Stimulated activated CD4-positive, alpha-beta T cell treated with anti-CD3 and anti-CD28 coated beads, Interleukin-12 subunit alpha, Interleukin-12 subunit beta, amount 100 ng/mL, for 48 hours (primary cell): ENCODE measurements around the gene GAGE10.
"Not testable (repeated sequence)": the region's sequence is repeated elsewhere in the genome, so short reads cannot be mapped to it uniquely, and the experiment has no call there.

Experiments
- DNase-seq, 3 donors: peaks; one replicate each; pipeline ENCODE4 v3.0.0-alpha.2; 2020; ENCODE audit warnings: low read depth in 2 of 3, low spot score in 1 of 3

Gene GAGE10

GRCh38 chrX:49322266-49322665, 18.8 kb downstream of the GAGE10 start:
- not testable (repeated sequence) for DNase-seq

DNA sequence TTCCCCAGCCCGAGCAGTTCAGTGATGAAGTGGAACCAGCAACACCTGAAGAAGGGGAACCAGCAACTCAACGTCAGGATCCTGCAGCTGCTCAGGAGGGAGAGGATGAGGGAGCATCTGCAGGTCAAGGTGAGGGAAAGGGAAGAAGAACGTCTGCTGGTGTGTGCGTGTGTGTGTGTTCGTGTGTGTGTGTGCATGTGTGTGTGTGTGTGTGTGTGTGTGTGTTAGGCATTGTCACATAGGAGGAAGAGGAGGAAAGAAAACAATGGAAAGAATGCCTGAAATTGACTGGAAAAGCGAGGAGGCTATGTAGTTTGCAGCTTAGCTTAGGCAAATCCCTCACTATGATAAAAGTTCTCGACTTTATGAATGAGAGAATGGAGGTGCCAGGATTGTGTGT, 20.3 kb downstream of the GAGE10 start:
- DNase-seq, result not testable (repeated sequence)

GRCh38 chrX:49330421-49330820, 27.0 kb downstream of the GAGE10 start:
- DNase-seq, result not testable (repeated sequence)

GRCh38 chrX:49331282-49331681, 27.8 kb downstream of the GAGE10 start, which contains the start of gene GAGE13:
GAGE13 (plus strand) TSS chrX:49331582; CDS start chrX:49332738, 1,156 bp downstream.
- DNase-seq, result not testable (repeated sequence)

- DNase-seq, result not testable (repeated sequence)
Observed at GRCh38 chrX:49331841-49332240, 28.4 kb downstream of the GAGE10 start.

DNA sequence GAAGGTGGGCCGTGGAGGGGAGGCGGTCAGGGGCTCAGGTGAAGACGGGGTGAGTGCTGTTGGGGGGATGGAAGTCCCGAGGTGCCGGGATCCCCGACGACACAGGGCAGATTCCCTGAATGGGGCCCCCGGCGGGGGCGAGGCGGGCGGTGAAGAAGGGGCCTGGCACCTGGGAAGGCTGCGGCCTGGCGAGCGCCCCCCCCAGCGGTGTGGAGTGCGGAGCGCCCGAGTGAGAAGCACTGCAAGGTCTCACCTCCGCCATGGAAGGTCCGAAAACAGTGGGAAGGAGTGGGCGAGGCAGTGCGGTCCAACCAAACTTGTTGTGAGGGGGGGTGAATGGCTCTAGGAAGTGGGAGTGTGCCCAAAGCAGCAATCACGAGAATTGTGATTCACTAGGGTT, 38.0 kb downstream of the GAGE10 start:
- not testable (repeated sequence) for DNase-seq

DNA sequence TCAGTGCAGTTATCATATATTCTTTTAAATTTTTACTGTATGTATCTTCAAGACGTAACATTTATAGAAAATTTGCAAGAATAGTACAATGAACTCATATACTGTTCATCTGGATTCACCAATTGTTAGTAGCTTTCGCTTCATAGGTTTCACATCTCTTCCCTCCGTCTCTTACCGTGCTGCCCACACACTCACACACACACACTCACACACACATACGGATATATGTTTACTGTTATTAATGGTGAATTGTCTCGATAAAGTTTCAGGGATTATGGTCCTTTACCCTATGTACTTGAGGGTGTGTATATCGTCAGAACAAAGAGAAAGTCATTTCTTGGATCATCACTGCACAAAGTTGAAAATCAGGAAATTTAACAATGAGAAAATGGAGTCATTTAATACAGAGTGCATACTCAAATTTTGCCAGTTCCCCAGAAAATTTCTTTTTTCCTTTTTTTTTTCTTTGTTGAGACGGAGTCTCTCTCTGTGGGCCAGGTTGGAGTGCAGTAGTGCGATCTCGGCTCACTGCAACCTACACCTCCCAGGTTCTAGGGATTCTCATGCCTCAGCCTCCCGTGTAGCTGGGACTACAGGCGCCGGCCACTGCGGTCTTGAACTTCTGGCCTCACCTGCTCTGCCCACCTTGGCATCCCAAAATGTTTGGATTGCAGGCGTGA, 41.2 kb downstream of the GAGE10 start:
- DNase-seq, result not testable (repeated sequence)

DNA sequence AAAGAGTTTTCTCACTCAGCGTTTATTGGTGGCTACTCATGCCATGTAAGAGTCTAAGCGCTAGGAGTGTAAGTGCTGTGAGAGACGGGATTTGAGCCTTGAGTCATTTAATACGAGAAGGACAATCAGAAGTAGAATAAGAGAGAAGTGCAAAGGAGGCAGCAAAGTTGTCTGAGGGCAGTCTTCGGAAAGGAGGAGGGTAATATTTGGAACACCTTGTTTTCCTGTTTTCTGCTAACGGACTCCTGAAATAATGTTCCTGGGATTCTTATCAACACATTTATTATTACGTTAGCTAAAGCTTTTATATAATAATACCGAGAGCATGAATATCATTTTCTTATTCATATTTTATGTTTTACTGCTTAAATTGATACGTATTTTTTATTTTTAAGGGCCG, 42.0 kb downstream of the GAGE10 start:
- DNase-seq, result not testable (repeated sequence)

- DNase-seq, result not testable (repeated sequence)
Observed at GRCh38 chrX:49346150-49346549, 42.7 kb downstream of the GAGE10 start.
